HepG2 (cell line): ENCODE measurements around the gene PREP. TPM values are rescaled to one million over a fixed set of nuclear protein-coding genes. Genes with fewer than 3 reads are reported as not detected.

ENCODE experiments used
- ATF3 ChIP-seq: sonication (generic); formaldehyde crosslinking; IDR thresholded peaks from 2 replicates; pipeline ENCODE4 v1.4.0; 2020; ENCODE audit warnings: missing genetic modification reagents
- ETV5 ChIP-seq: IDR thresholded peaks from 2 replicates; pipeline ENCODE4 v1.6.1; 2018; ENCODE audit warnings: missing biosample characterization, missing genetic modification reagents, inconsistent platforms, borderline replicate concordance
- HIVEP1 ChIP-seq: sonication (generic); formaldehyde crosslinking; IDR thresholded peaks from 2 replicates; pipeline ENCODE4 v1.4.0; 2020; ENCODE audit warnings: mild to moderate bottlenecking, missing genetic modification reagents
- KLF6 ChIP-seq: IDR thresholded peaks from 2 replicates; pipeline ENCODE4 v1.8.0; 2016; ENCODE audit warnings: missing biosample characterization, missing genetic modification reagents
- NPAS2 ChIP-seq: sonication (generic); formaldehyde crosslinking; IDR thresholded peaks from 2 replicates; pipeline ENCODE4 v1.8.0; 2022; ENCODE audit warnings: mild to moderate bottlenecking, missing genetic modification reagents, borderline replicate concordance
- NR3C1 ChIP-seq: sonication (generic); formaldehyde crosslinking; IDR thresholded peaks from 2 replicates; pipeline ENCODE4 v1.4.0; 2020; ENCODE audit warnings: missing genetic modification reagents
- STAT5B ChIP-seq: sonication (generic); formaldehyde crosslinking; IDR thresholded peaks from 2 replicates; pipeline ENCODE4 v1.4.0; 2020; ENCODE audit warnings: missing genetic modification reagents
- TCF7L2 ChIP-seq: IDR thresholded peaks from 2 replicates; pipeline ENCODE4 v1.6.1; 2011; ENCODE audit warnings: mild to moderate bottlenecking, low read depth, low read length, moderate library complexity
- ZMYM3 ChIP-seq: sonication (generic); formaldehyde crosslinking; IDR thresholded peaks from 2 replicates; pipeline ENCODE4 v1.5.1; 2020; ENCODE audit warnings: mild to moderate bottlenecking, missing genetic modification reagents
- ZNF232 ChIP-seq: sonication (generic); formaldehyde crosslinking; IDR thresholded peaks from 2 replicates; pipeline ENCODE4 v1.4.0; 2020; ENCODE audit warnings: missing genetic modification reagents, borderline replicate concordance
- ZNF281 ChIP-seq: sonication (generic); formaldehyde crosslinking; IDR thresholded peaks from 2 replicates; pipeline ENCODE4 v1.4.0; 2020; ENCODE audit warnings: missing genetic modification reagents, borderline replicate concordance
- ZNF605 ChIP-seq: sonication (generic); formaldehyde crosslinking; IDR thresholded peaks from 2 replicates; pipeline ENCODE4 v1.8.0; 2022; ENCODE audit warnings: mild to moderate bottlenecking, missing genetic modification reagents
- ZNF615 ChIP-seq: sonication (generic); formaldehyde crosslinking; IDR thresholded peaks from 2 replicates; pipeline ENCODE4 v1.5.0; 2020; ENCODE audit warnings: mild to moderate bottlenecking, missing genetic modification reagents, borderline replicate concordance
- polyA plus RNA-seq, 8 experiments: library from polyadenylated mRNA; depleted of rRNA in 3 of 8; stranded (reverse) in 7 of 8; unstranded in 1 of 8; fragments of >200 nt; fragmentation: Illumina TruSeq in 4 of 8; extraction: Trizol in 4 of 8; gene quantifications; 2 replicates each; pipeline versions ENCODE4 v1.2.1 to v1.2.3, GENCODE V29; 2011 to 2016; ENCODE audit warnings: low read depth in 4 of 8, missing spikeins in 1 of 8, mixed read lengths in 1 of 8; ENCODE audit not compliant: insufficient read depth in 1 of 8
- total RNA-seq, 5 experiments: library from RNA; depleted of rRNA; stranded (reverse); fragments of >200 nt; fragmentation: Illumina TruSeq; extraction: Trizol; gene quantifications; 2 replicates each; pipeline ENCODE4 v1.2.3, GENCODE V29; 2016; ENCODE audit warnings: low read depth in 1 of 5
- TF ChIP-seq, protein P1 (sequence below): sonication (generic); formaldehyde crosslinking; IDR thresholded peaks from 2 replicates; pipeline ENCODE4 v1.5.0; 2020; ENCODE audit warnings: mild to moderate bottlenecking, missing genetic modification reagents, moderate library complexity
- TF ChIP-seq, protein P2 (sequence below): IDR thresholded peaks from 2 replicates; pipeline ENCODE4 v1.6.1; 2016; ENCODE audit warnings: low read depth
- TF ChIP-seq, protein P3 (sequence below): IDR thresholded peaks from 2 replicates; pipeline ENCODE4 v1.6.1; 2012; ENCODE audit warnings: low read depth, low read length, improper control_type of control experiment
- TF ChIP-seq, protein P4 (sequence below): sonication (generic); formaldehyde crosslinking; IDR thresholded peaks from 2 replicates; pipeline ENCODE4 v1.8.0; 2022; ENCODE audit warnings: mild to moderate bottlenecking, missing genetic modification reagents

Gene PREP
- total and polyA plus RNA-seq, 2 of the 13 experiments (the other 11 are each of a cell fraction or from before 2014, with no cell fraction given) = 12.6 to 15.9 TPM

DNA sequence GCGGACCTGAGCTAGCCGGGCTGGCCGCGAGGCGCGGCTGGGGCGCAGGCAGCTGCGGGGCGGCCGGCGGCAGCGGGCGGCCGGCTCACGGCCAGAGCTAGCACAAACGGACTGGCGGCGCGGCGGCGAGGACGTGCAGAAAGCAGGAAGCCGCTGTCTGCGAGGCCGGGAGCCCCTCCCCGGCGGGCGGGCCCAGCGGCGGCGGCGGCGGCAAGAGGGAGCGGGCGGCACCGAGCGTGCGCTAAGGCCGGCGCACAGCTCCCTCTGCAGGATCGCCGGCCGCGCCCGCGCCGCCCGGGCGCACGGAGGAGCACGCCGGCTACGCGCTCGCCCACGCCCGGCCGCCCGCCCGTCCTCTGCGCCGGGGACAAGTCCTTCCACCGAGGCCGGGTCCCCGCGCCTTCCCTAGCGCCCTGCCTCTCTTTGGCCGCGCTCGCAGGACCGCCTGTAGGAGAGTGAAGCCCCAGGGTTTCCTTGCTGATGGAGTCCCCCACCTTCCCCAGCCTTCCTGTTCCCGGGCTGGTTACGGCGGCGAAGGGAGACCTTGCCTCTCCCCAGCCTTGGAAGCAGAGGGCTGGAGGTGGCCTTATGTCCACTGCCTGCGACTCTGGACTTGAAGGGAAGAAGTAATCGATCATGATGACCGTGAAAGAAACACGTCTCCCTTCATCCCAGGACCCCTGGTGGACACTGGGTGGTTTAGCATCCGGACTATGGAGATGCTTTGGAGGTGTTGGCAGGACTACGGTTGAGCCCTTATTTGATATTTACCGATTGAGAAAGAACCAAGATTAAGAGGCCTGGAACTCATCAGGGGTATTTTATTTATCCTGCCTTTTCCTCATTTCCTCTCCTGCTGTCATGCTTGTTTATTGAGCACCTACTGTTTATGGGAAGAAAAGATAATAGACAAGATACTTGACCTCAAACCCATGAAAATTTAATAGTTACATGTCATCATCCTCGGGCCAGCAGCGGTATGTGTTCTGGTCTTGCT lies at the start of gene PREP (continued):
- TF ChIP-seq, protein P1, sequence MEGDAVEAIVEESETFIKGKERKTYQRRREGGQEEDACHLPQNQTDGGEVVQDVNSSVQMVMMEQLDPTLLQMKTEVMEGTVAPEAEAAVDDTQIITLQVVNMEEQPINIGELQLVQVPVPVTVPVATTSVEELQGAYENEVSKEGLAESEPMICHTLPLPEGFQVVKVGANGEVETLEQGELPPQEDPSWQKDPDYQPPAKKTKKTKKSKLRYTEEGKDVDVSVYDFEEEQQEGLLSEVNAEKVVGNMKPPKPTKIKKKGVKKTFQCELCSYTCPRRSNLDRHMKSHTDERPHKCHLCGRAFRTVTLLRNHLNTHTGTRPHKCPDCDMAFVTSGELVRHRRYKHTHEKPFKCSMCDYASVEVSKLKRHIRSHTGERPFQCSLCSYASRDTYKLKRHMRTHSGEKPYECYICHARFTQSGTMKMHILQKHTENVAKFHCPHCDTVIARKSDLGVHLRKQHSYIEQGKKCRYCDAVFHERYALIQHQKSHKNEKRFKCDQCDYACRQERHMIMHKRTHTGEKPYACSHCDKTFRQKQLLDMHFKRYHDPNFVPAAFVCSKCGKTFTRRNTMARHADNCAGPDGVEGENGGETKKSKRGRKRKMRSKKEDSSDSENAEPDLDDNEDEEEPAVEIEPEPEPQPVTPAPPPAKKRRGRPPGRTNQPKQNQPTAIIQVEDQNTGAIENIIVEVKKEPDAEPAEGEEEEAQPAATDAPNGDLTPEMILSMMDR (CRISPR knock-in tag) = peak; percentile 78
- TF ChIP-seq TCF7L2 (no peak), KLF6 (CRISPR knock-in tag) (no peak), ZNF281 (CRISPR knock-in tag) (no peak), ATF3 (CRISPR knock-in tag) (no peak), HIVEP1 (no peak), STAT5B (CRISPR knock-in tag) (no peak), ETV5 (CRISPR knock-in tag) (no peak; the same call in 1 of the 2 replicates), NPAS2 (CRISPR knock-in tag) (no peak), ZNF232 (CRISPR knock-in tag) (no peak), NR3C1 (CRISPR knock-in tag) (no peak), ZNF615 (CRISPR knock-in tag) (no peak), ZNF605 (CRISPR knock-in tag) (no peak), ZMYM3 (no peak)
- TF ChIP-seq, protein P2, sequence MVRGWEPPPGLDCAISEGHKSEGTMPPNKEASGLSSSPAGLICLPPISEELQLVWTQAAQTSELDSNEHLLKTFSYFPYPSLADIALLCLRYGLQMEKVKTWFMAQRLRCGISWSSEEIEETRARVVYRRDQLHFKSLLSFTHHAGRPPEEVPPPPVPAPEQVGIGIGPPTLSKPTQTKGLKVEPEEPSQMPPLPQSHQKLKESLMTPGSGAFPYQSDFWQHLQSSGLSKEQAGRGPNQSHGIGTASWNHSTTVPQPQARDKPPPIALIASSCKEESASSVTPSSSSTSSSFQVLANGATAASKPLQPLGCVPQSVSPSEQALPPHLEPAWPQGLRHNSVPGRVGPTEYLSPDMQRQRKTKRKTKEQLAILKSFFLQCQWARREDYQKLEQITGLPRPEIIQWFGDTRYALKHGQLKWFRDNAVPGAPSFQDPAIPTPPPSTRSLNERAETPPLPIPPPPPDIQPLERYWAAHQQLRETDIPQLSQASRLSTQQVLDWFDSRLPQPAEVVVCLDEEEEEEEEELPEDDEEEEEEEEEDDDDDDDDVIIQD (CRISPR knock-in tag) = no peak
- TF ChIP-seq, protein P3, sequence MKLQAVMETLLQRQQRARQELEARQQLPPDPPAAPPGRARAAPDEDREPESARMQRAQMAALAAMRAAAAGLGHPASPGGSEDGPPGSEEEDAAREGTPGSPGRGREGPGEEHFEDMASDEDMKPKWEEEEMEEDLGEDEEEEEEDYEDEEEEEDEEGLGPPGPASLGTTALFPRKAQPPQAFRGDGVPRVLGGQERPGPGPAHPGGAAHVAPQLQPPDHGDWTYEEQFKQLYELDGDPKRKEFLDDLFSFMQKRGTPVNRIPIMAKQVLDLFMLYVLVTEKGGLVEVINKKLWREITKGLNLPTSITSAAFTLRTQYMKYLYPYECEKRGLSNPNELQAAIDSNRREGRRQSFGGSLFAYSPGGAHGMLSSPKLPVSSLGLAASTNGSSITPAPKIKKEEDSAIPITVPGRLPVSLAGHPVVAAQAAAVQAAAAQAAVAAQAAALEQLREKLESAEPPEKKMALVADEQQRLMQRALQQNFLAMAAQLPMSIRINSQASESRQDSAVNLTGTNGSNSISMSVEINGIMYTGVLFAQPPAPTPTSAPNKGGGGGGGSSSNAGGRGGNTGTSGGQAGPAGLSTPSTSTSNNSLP = no peak
- TF ChIP-seq, protein P4, sequence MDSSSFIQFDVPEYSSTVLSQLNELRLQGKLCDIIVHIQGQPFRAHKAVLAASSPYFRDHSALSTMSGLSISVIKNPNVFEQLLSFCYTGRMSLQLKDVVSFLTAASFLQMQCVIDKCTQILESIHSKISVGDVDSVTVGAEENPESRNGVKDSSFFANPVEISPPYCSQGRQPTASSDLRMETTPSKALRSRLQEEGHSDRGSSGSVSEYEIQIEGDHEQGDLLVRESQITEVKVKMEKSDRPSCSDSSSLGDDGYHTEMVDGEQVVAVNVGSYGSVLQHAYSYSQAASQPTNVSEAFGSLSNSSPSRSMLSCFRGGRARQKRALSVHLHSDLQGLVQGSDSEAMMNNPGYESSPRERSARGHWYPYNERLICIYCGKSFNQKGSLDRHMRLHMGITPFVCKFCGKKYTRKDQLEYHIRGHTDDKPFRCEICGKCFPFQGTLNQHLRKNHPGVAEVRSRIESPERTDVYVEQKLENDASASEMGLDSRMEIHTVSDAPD = no peak
